NCI-H748 treated with DMSO at 0.1 percent for 48 hours (cell line): ENCODE measurements around the gene FER1L5.
A peak's percentile ranks its signal among the peaks of the same experiment; 100 is the strongest.
"Not testable (repeated sequence)": the region's sequence is repeated elsewhere in the genome, so short reads cannot be mapped to it uniquely, and the experiment has no call there.

ENCODE experiments used
- DNase-seq: peaks from one replicate; lab custom pipeline; 2025; lab: John Stamatoyannopoulos, UW

Gene FER1L5

GRCh38 chr2:96636551-96637171, 5.9 kb upstream of the FER1L5 start:
- DNase-seq = no peak

GRCh38 chr2:96637385-96638143, 5.0 kb upstream of the FER1L5 start:
- DNase-seq = no peak

DNA sequence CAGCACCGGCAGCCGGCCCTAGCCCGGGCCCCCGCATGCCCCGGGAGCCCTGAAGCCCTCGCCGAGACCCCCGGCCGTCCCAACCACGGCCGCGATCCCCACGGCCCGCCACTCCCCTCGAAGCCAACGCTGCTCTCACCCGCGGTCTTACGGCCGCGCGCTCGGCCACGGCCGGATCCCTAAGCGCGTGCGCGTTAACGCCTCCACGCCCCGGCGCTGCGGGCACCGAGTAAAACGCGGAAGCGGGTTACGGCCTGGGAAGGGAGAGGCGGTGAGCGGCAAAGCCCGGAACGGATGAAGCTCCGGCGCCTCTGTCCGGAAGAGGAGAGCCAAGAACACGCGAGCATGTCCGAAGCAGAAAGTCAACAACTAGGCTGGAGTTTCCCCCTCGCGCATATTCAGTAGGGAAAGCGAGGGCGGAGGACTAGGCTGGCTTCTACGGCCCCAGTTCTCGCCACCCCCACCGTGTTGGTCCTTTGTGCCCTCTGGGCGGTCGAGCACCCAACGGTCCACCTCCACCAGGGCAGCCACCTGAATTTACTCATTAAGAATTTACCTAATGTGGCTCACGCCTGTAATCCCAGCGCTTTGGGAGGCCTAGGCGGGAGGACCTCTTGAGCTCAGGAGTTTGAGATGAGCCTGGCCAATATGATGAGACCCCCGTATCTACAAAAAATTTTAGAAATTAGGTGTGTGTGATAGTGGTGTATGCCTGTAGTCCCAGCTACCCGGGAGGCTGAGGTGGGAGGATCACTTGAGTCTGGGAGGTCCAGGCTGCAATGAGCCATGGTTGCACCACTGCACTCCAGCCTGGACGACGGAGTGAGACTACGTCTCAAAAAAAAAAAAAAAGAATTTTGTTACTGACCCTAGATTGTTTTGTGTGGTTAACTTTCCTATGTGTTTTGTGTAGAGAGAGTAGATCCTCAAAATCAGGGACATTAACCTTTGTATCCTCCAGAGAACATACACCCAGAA, 4.1 kb upstream of the FER1L5 start, which contains the start of gene KANSL3:
KANSL3 (minus strand) TSS at position 169 of the 978 bp plus-strand sequence. CDS start 1,177 bp downstream, outside the sequence.
- DNase-seq = peak; percentile 21

GRCh38 chr2:96647681-96648080, 5.1 kb downstream of the FER1L5 start:
- DNase-seq = no peak

- DNase-seq = no peak
Observed at GRCh38 chr2:96648306-96648930, 5.9 kb downstream of the FER1L5 start.

DNA sequence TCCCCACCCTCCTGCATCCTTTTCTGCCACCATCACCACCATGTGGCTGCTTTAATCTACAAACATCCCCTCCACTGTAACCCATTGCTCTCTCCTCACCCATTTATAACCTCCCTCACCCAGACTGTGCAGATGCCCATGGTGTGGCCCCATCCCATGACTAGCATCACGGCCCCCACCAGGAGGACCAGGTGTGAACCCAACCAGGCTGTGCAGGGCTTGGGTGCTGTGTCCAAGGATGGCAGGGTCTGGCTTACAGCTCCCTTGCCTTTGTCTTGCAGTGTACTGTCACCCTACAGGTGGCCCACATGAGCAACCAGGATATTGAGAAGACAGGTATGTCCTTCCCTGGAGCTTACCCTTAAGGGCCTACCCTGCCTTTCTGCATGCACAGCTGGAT, 6.8 kb downstream of the FER1L5 start:
- DNase-seq = no peak

DNA sequence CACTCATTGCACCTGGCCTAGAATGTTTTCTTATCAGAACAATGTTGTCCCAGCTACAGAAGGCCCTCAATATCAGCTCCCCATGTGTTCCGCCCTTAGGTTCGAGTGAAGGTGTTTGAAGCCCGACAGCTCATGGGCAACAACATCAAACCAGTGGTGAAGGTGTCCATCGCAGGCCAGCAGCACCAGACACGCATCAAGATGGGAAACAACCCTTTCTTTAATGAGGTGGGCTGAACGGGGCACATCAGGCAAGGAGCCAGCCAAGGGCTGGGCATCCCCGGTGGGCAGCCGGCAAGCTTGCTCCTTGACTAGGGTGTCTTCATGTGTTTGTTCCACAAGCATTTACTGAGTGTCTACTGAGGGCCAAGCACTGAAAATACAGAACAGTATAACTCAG, 9.2 kb downstream of the FER1L5 start:
- DNase-seq = no peak

- not testable (repeated sequence) for DNase-seq
Observed at GRCh38 chr2:96654791-96655190, 12.2 kb downstream of the FER1L5 start.

DNA sequence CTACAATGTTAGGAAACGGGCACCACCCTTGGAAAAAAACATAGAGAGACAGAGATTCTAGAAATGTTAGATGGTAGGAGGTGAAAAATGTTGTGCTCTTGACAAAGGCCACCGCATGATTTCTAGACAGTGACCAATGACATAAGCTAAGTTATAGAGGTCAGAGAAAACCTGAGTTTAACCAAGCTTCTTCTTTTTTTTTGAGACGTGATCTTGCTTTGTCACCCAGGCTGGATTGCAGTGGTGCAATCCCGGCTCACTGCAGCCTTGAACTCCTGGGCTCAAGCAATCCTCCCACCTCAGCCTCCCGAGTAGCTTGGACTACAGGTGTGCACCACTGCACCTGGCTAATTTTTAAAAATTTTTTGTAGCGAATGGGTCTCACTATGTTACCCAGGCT, 13.0 kb downstream of the FER1L5 start:
- DNase-seq = no peak

- DNase-seq = no peak
Observed at GRCh38 chr2:96656540-96656939, 14.0 kb downstream of the FER1L5 start.

GRCh38 chr2:96661324-96661723, 18.8 kb downstream of the FER1L5 start:
- DNase-seq = no peak

GRCh38 chr2:96662360-96662759, 19.8 kb downstream of the FER1L5 start:
- no peak for DNase-seq

DNA sequence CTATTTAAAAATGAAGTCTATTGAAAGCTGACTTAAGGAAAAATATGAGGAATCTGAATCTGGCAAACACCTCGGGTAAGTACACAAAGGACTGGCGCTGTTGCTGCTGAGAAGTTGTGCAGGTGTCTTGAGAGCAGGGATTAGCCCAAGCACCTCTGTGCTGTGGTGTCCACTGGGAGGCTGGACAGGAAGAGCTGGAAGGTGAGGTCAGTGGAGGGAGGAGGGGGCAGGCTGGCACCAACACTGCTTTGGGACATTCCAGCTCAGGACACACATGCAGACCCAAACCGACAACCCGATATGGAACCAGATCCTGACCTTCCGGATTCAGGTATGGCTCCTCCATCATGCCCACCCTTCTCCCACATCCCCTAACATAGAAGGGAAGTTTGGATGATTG, 20.6 kb downstream of the FER1L5 start:
- no peak for DNase-seq

- DNase-seq = no peak
Observed at GRCh38 chr2:96663829-96664228, 21.3 kb downstream of the FER1L5 start.

GRCh38 chr2:96664366-96664925, 21.9 kb downstream of the FER1L5 start:
- DNase-seq = no peak

DNA sequence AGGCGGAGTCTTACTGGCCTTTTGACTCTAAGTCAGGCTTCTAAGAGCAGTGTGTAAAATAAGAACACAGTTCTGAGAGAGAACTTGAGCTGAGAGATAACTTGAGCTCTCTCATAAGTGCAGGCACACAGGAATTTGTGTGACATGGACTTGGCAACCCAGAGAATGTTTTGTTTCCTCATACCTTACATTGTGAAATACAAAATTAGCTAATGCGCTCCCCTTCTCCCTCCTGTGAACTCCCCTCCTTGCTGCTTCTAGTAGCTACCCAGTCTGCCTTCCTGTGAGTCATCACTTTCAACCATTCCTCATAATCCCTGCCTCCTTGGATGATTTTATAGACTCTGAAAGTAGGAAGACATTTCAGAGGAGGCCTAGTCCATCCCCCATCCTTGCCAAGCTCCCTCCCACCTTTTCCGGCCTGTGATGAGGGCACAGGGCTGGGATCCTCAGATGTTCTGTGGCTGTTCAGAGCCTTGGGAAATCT, 22.6 kb downstream of the FER1L5 start:
- DNase-seq = no peak

DNA sequence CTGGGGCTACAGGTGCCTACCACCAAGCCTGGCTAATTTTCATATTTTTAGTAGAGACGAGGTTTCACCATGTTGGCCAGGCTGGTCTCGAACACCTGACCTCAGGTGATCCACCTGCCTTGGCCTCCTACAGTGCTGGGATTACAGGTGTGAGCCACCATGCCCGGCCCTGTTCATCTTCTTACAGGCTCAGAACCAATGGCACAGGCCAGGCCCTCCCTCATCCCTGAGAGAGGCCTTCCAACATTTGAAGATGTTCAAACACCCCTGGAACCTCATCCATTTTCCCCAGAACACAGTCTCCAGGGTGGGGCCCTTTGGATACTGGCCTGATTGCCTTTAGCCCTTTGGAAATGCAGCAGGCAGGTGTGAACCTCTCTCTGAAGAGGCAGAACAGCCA, 23.2 kb downstream of the FER1L5 start:
- not testable (repeated sequence) for DNase-seq

DNA sequence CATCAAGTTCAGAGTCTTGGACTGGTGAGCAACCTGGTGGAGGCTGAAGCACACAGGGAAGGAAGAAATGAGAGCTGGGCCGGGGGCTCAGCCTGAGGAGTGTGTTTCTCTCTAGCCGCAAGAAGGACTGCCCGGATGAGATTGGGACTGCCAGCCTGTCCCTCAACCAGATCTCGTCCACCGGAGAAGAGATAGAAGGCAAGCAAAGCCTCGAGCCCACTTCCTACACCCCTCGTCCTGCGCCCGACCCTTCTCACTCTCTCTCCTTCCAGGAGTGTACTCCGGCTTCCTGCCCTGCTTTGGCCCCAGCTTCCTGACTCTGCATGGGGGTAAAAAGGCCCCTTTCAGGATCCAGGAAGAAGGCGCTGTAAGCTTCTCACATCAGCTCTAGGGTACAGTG, 26.2 kb downstream of the FER1L5 start:
- DNase-seq = no peak

DNA sequence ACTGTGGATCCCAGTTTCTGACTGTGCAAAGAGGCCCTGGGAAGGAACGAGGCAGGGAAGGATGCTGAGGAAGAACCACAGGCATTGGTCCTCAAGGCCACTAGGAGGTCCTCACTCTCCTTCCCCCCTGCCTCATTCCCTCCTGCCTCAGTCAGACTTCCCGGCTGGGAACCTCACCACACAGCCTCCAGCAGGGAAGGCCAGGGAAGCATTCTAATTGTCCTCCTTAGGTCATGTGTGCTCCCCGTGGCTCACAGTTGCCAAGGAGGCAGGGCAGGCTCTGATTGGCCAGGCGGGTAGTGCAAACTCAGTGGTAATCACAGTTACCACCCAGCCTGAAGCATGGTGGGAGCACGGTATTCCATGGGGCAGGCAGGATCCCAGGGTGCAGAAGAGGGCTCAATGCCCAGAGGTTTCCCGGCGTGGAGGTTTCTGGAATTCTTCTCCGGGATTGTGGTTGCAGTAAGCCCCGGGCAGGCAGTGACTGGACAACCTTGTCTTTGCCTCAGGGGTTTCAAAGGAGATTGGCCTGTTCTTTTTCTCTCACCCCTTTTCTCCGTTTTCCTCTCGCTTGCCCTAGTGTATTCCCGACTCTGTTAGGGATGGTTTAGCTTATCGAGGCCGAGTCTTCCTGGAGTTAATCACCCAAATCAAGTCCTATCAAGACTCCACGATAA, 27.1 kb downstream of the FER1L5 start:
- DNase-seq = no peak

DNA sequence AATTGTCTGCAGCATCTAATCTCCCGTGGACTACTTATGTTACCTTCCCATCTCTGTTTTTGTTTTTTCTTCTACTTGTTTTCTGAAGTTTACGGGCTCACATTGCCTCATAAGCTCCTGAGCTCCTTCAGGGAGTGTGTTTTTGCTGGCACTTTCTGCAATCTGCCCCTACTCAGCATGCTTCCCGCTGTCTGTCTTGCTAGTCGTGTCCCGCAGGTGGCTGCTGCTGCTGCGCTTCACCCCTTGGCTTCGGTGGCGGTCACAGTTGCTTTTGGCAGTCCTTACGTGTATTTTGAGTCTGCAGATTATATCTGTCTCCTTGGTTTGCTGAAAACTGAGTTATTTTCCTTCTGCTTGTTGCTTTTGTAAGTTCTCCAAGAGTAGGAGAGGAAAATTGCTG, 37.3 kb downstream of the FER1L5 start:
- no peak for DNase-seq

- DNase-seq = no peak
Observed at GRCh38 chr2:96680561-96681141, 38.1 kb downstream of the FER1L5 start.
